ENCODE measurements around the gene CSNK1A1L.

CSNK1A1L gene

DNA sequence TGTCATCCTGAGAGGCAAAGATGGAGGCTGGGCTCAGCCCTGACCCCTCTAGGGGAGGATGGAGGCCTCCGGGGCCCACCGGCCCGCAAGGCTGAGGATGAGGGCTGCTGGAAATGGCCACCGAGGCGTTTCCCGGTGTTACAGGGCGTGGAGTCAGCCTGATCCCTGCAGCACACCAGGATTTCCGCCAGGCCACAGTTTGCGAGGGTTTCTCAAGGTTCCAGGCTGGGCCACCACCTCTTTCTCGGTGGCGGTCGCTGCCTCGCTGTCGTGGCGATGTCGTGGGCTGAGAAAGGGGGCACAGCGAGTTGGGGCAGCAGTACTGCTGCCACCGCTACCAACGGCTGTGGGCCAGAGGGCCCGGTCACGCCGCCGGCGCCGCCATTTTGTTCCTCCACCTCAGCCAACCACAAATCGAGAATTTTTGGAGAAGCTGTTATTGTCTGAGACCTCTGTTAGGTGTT is at the start of gene CSNK1A1L:
Gene CSNK1A1L, minus strand, starts transcription at position 414 of the 464 bp plus-strand sequence. Its CDS starts 408 bp downstream, at position 6.
- no peak for DNase-seq

DNA sequence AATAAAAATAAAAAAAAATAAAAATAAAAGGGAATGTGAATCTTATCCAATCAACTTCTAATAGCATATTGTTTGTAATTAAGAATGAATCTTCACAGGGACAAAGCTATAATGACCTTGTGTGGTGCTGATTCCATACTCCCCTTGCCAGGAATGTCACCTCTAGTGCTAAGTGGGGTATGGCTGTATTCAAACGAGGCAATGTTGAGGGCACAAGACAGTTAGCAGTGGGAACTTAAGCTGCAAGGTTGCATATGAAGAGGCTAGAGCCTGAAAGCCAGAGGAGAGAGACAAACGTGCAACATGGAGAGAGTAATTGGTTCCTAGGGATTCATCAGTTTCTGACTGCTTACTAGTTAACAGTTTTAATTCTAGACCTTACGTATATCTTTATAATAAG is 43.9 kb upstream of the CSNK1A1L start:
- DNase-seq: no peak

GRCh38 chr13:37148501-37148900 is 43.0 kb upstream of the CSNK1A1L start:
- no peak for DNase-seq

DNA sequence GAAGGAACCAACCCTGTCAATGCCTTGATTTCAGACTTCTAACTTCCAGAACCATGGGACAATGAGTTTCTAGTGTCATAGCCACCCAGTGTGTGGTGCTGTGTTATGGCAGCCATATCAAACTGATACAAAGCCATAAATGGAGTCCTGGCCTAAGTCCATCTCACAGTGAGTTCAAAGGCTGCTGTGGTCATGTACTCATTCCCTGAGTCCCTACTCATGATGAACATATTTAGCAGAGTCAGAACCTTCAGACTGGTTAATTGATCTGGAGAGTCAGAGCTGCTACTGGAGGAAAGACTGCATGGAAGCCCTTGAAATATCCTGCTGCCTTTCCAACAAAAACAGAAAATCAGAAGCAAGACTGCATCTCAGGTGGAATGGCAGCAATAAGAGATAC is 39.2 kb upstream of the CSNK1A1L start:
- no peak for DNase-seq

DNA sequence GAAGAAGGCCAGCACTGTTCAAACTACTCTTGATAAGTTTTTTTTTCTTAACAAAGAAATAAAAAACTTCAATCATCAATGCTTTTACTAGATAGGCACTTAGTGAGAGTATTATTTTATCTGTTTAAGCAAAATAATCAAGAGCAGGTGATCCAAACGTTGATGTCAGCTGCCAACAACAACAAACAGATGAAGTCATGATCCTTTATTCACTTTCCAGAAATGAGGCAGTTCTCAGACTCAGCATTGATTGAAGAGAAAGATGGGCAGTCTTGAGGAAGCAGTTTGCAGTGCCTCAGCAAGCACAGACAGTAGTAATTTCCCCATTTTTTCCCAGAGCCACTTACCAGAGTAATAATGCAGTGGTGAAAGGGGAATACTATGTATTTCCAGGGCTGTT is 38.4 kb upstream of the CSNK1A1L start:
- DNase-seq: peak; percentile 5

GRCh38 chr13:37142877-37143276 is 37.4 kb upstream of the CSNK1A1L start:
- DNase-seq: no peak

GRCh38 chr13:37141011-37141410 is 35.5 kb upstream of the CSNK1A1L start:
- DNase-seq: no peak

DNA sequence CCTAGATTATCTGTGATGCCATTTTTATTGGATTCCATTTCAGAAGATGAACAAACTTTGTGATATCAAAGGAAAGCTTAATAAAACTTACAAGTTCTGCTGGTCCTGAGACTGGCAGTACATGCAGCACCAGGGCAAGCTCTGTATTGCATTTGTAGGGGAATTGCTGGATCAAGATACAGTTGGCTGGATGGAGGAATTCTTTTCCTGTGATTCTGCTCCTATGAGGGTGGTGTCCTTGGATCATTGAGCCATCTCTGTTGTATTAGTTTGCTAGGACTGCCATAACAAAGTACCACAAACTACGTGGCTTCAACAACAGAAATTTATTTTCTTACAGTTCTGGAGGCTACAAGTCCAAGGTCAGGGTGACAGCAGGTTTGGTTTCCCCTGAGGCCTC is 33.9 kb upstream of the CSNK1A1L start:
- no peak for DNase-seq

DNA sequence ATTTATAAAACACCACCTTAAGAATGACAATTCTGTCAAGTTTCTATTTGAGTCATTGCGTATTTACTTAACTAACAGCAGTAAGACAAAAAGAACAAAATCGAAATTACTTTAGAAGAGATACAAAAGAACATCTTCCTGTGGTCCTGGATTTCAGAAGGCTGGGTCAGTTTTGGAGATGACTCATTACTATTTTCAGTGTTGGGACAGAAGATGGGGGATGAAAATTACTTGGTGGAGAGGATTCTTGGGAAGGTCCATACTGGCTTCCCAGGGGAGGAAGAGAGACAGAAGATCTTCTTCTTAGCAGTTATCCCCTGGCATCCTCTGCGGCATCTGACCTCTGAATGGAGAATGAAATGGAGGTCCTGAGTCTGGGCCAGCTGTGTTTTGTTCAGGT is 33.5 kb upstream of the CSNK1A1L start:
- DNase-seq: no peak

GRCh38 chr13:37138169-37138568 is 32.7 kb upstream of the CSNK1A1L start:
- DNase-seq: peak; percentile 56

- DNase-seq: no peak
Observed at GRCh38 chr13:37136633-37137032, 31.2 kb upstream of the CSNK1A1L start.

DNA sequence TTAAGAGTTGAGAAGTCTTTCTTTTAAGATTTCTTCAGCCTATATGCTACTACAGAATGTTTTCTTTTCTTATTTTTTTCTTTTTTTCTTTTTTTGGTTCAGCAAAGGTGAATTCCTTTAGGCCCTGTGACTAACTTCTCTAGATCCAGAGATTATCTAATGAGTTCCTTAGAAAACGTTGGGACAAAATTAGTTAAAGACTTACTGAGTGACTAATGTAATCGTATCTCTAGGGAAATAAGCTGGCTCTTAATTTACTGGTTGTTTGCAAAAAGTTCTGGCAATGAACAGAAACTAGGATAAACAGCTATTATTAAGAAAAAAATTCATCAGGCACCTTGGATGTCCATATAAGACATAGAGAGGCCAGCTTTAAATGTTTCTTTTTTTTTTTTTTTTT is 30.7 kb upstream of the CSNK1A1L start:
- peak; percentile 11 for DNase-seq

DNA sequence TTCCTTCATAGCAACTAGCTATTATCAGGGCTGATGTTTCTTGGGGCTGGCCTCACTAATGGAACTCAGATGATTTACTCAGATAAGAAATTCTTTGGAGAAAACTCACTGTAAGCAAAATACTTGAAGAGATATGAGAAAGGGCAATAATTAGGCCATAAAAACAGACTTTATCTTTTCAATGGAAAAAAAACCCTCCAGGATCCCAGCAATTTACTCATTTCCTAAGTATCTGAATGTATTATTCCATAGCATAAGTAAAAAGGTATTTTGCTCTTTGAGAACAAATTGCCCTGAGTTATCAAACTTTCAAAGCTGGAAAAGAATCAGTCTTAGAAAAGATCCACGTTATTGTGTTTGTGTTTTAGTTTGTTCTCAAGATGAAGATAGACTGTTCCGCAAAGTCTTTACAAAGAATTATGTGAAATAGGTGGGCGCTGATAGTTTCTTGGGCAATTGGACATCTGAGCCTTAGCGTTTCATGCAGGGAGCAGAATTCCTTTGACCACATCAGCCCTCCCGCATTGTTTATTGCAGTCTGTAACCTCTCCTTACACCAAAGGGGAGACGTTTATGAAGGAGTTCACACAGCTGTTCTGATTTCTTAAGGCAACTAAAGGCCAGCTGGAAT is 29.1 kb upstream of the CSNK1A1L start:
- peak; percentile 71 for DNase-seq

GRCh38 chr13:37132211-37132610 is 26.7 kb upstream of the CSNK1A1L start:
- DNase-seq: no peak

GRCh38 chr13:37131092-37131491 is 25.6 kb upstream of the CSNK1A1L start:
- no peak for DNase-seq

GRCh38 chr13:37129866-37130265 is 24.4 kb upstream of the CSNK1A1L start:
- no peak for DNase-seq

GRCh38 chr13:37127691-37128241 is 22.3 kb upstream of the CSNK1A1L start:
- DNase-seq: peak; percentile 57

DNA sequence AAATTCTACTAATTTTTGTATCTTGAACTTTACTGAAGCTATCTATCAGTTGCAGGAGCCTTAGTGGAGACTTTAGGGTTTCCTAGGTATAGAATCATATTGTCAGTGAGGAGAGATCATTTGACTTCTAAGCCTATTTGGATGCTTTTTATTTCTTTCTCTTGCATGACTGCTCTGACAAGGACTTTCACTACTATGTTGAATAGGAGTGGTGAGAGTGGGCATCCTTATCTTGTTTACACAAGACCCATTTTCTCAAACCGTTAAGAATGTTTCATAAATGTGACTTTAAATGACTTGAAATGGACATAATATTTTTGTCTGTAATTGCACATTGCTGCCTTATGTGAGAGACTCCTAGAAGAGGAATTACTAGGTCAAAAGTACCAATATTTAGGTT is 17.9 kb upstream of the CSNK1A1L start:
- no peak for DNase-seq

DNA sequence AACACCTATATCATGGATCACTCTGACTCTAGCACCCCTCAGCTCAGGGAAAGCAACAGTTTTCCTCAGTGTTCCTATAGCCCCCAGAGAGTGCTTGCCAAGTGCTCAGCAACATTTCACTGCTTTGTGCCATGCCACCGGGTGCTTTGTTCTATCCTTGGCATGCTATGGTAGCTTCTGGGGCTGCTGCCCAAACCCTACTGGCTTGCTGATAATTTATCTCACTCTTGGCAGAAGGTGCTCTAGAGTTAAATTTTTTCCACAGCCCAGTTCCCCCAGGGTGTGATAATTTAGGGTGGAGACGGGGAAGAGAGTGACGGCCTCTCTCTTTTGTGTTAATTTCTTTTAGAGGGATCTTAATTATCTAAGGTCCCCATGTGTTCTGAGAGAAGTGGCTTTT is 12.6 kb upstream of the CSNK1A1L start:
- DNase-seq: no peak

- no peak for DNase-seq
Observed at GRCh38 chr13:37114250-37114649, 8.8 kb upstream of the CSNK1A1L start.

DNA sequence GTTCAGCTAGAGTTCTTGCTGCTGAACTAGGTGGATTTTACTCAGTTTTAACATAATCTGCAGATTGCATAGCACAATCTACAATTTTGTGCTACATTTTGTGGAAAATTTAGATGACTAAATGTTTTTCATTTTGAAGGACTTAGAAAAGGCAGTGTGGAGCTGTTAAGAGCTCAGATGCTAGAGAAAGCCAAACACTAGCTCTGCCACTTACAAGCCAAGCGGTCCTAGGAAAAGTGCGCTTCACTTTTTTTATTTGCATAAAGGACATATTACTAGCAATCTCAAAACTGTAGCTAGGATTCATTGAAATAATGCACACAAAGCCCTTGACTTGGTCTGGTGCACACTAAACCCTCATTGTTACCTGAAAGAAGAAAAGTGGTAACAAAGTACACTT is 8.1 kb upstream of the CSNK1A1L start:
- no peak for DNase-seq

DNA sequence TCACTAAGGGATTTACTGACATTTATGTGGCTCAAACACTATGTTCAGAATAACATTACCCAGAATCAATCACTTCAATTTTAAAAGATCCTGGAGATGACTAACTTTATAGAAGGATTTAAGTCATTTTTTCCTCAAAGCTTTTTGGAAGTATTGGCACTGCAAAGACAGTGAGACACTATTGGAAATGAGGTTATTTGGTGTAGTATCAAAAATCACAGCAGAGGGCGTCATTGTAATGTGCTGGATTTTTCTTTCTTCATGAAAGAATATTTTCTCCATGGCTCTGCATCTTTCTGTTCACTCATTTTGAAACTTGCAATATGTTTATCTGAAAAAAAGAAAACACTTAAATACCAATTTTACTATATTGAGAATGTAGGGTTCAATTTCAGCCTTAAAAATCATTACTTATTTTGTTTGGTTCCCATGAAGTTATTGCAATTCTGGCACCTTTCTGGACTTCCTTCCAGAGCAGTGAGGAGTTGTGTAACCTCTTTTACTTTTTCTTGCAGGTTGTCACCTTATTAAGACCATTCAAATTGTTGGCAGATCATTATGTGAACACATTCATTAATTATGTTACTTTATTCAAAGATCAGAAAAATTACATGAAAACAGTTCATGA is 3.7 kb upstream of the CSNK1A1L start:
- DNase-seq: peak; percentile 48

DNA sequence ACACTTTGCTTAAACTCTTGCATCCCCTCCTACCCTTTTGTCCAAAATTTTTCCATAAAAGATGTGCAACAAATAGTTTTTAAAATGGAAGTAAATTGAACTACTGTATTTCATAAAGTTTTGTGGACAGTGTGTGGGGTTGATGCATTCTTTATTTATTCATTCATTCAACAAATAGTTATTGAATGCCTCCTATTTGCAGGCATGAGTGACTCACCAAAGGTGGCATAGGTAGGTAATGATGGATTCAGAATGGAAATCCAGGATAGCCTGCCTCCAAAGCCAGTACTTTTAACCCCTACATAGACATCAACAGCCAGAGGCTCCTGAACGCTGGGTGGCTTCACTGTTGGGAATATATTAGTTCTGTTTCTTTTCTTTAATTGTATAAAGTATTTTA is 2.4 kb upstream of the CSNK1A1L start:
- DNase-seq: no peak

DNA sequence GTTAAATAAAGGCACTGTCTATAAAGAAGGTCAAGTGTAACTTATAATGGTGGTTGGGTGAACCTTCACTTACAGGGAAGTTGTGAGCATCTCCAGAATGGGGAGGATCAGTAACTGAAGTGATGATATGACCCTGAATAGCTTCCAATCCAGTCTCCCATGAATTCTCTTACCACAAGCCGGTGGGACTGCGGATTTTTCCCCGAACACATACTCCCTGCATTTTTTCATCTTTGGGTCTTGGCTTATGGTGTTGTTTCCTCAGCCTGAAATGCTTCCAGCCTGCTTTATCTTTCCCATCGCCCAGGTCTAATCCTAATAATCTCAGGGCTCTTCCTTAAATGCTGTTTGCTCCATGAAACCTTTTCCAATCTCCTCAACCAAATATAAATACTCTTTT is 2.0 kb upstream of the CSNK1A1L start:
- no peak for DNase-seq

- DNase-seq: no peak
Observed at GRCh38 chr13:37106642-37107041, 1.2 kb upstream of the CSNK1A1L start.

Measured in EL (cell line).